ENCODE data around the gene HJV. TPM values are rescaled to one million over a fixed set of nuclear protein-coding genes. Genes with fewer than 3 reads are reported as not detected.

The HJV gene
- total RNA-seq, 2 experiments from 2014 or later: not detected

DNA sequence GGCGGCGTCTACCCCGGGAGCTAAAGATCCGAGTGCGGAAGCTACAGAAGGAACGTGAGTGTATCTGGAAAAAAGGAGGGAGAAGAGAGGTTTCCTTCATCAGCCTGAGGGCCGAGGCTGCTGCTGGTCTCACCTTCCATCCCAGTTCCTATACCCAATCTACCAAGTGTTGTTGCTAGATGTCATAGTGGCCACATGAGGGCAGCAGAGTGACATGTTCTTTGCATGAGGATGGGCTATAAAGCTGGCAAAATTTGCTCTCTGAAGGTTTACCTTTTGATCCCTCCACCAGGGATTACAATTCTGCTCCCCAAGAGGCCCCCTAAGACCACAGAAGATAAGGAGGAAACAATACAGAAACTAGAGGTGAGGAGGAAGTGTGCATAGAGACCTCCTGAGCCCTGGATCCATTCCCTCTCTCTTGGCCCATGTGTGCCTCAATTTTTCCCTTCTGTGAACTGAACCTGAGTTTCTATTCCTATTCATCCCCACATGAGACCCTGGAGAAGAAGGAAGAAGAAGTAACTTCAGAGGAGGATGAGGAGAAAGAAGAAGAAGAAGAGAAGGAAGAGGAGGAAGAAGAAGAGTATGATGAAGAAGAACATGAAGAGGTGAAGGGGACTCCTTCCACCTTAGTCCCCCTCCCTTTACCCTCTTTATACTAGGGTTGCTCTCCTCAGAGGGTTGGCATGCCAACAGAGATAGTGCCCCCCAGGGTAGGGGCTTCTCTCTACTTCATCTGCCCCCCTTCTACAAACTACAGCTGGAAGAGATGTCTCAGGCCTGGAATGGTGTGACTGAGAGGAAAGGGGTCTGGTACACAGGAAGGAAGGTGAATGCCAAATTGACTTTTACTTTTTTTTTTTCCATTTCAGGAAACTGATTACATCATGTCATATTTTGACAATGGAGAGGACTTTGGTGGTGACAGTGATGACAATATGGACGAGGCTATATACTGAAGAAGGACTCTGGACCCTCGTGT lies 43.8 kb downstream of the HJV start:
- no peak overlapping the region for H3K4me3 Mint-ChIP-seq
- H3K27me3 Mint-ChIP-seq: no peaks in the 10 kb centered on the region
- ChIA-PET POLR2A (interaction anchor here (0.6 to 7.6 kb wide), 7 partner anchors 13 to 74 kb away, joined by 3 to 127 read pairs (median 12); partner anchors contain the start of genes ANKRD34A, LIX1L, POLR3GL and TXNIP), CTCF (interaction anchor here (0.6 to 9.2 kb wide), 21 partner anchors 9 to 278 kb away, joined by 3 to 161 read pairs (median 4); partner anchors contain the start of genes ANKRD34A, ANKRD35, LIX1L and POLR3GL)
- intact Hi-C loops (cut with DNase I, micrococcal nuclease): loop anchor here (1.0 to 2.0 kb wide), 4 partner anchors 13 to 51 kb away; partner anchors contain the start of genes ANKRD34A (in 1 of the 2), POLR3GL (in 1 of the 2) and RBM8A (in 1 of the 2)
- no peak overlapping the region for H3K27ac Mint-ChIP-seq
- peaks cover 11% of the 10 kb centered on the region for H3K4me1 Mint-ChIP-seq
- DNase-seq (peak; percentile 86), ATAC-seq (peak; percentile 35)
- no peaks in the 10 kb centered on the region for H3K9me3 Mint-ChIP-seq (ENCODE audit: low read depth)
- no peaks in the 10 kb centered on the region for H3K36me3 Mint-ChIP-seq (ENCODE audit: low read depth)

DNA sequence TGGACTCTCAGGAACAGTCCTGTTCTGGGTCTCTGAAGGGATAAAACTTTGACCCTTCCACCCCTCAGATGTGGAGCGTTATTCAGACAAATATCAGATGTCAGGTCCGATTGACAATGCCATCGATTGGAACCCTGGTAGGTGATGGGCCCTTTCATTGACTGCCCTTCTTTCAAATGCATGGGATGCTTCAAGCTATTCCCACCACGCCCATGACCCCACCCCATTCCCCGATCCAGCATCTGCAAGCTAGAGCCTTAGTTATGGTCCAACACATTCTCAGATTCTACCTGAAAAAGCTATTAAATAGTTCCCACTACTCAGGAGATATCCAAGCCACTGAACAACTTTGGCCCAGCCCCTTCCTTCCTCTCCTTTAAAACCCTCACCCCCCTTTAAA lies 44.5 kb downstream of the HJV start:
- no peak for ATAC-seq
- no peak overlapping the region for H3K4me3 Mint-ChIP-seq
- CTCF ChIA-PET: interaction anchor here (0.6 to 9.2 kb wide), 18 partner anchors 8 to 278 kb away, joined by 3 to 161 read pairs (median 6); partner anchors contain the start of genes ANKRD34A, ANKRD35, LIX1L and POLR3GL
- H3K27me3 Mint-ChIP-seq: no peaks in the 10 kb centered on the region
- H3K27ac Mint-ChIP-seq: no peak overlapping the region
- peaks cover 12% of the 10 kb centered on the region for H3K4me1 Mint-ChIP-seq
- no peaks in the 10 kb centered on the region for H3K36me3 Mint-ChIP-seq (ENCODE audit: low read depth)
- no peaks in the 10 kb centered on the region for H3K9me3 Mint-ChIP-seq (ENCODE audit: low read depth)
- no peak for DNase-seq
- intact Hi-C loops (cut with DNase I, micrococcal nuclease): loop anchor here (1.0 kb wide), 2 partner anchors 30 to 31 kb away; no protein-coding TSS in a partner anchor
- POLR2A ChIA-PET: interaction anchor here (0.7 to 4.5 kb wide), 4 partner anchors 11 to 75 kb away, joined by 3 to 37 read pairs (median 4); partner anchors contain the start of genes ANKRD34A and POLR3GL

DNA sequence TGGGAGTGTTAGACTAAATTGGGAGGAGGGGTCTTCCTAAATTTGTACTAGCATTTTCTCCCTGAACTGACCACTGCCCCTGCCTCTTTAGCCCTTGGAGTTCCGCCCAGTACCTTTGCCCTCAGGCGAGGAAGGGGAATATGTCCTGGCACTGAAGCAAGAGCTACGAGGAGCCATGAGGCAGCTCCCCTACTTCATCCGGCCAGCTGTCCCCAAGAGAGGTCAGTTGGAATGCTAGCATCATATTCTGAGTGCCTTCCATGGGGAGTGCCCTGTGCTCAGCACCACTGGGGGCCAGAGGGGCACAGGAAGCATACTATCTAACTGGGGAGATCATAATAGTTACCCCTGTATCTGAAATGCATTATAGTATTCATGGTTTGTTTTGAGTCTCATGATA lies 46.3 kb downstream of the HJV start:
- Mint-ChIP-seq H3K9me3 (ENCODE audit: low read depth) (no peaks in the 10 kb centered on the region), H3K27ac (peak overlapping the region; percentile 63), H3K27me3 (no peaks in the 10 kb centered on the region), H3K4me1 (peaks cover 14% of the 10 kb centered on the region), H3K36me3 (ENCODE audit: low read depth) (no peaks in the 10 kb centered on the region), H3K4me3 (no peak overlapping the region)
- DNase-seq (no peak), ATAC-seq (no peak)
- CTCF ChIA-PET: interaction anchor here (1.1 kb wide), 1 partner anchor 38 kb away, joined by 3 read pairs; no protein-coding TSS in a partner anchor
- intact Hi-C loops (cut with DNase I, micrococcal nuclease): no loop called here
- POLR2A ChIA-PET: no interaction called here

DNA sequence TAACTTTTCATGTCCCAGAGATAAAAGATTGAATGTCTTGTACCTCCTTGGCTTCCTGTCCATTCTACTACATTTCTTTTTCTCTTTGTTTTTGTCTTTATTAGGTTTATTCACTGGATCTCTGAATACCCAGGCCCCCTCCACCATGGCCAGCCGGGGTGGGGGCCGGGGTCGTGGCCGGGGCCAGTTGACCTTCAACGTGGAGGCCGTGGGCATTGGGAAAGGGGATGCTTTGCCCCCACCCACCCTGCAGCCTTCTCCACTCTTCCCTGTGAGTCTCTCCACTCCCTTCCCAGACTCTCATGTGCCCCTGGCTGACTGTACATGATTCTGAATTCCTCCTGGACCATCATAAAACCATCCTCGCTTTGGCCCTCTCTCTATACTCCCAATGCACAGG lies 46.8 kb downstream of the HJV start:
- Mint-ChIP-seq H3K9me3 (ENCODE audit: low read depth) (no peaks in the 10 kb centered on the region), H3K36me3 (ENCODE audit: low read depth) (no peaks in the 10 kb centered on the region), H3K4me3 (no peak overlapping the region), H3K4me1 (peaks cover 16% of the 10 kb centered on the region), H3K27me3 (no peaks in the 10 kb centered on the region), H3K27ac (peak overlapping the region; percentile 63)
- ChIA-PET CTCF (no interaction called here), POLR2A (no interaction called here)
- ATAC-seq (no peak), DNase-seq (no peak)
- intact Hi-C loops (cut with DNase I, micrococcal nuclease): loop anchor here in 1 of 2 experiments (1.0 kb wide), 1 partner anchor 81 kb away; no protein-coding TSS in a partner anchor

DNA sequence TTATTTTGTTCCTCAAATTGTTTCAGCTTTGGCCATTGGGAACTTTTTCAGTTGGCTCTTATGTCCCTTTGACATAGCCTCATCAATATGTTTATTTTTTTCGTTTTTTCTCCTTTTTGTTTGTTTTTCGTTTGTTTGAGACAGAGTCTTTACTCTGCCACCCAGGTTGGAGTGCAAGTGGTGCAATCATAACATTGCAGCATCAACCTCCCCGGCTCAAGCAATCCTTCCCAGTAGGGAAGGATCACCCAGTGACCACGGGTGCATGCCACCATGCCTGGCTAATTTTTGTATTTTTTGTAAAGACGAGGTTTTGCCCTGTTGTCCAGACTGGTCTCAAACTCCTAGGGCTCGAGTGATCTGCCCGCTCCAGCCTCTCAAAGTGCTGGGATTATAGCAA lies 49.0 kb downstream of the HJV start:
- DNase-seq: no peak
- ChIA-PET POLR2A (interaction anchor here (1.4 kb wide), 1 partner anchor 9 kb away, joined by 5 read pairs; the partner anchor contains the start of genes ANKRD34A and POLR3GL), CTCF (interaction anchor here (1.3 to 1.9 kb wide), 2 partner anchors 36 to 40 kb away, joined by 4 to 5 read pairs; no protein-coding TSS in a partner anchor)
- Mint-ChIP-seq H3K4me3 (no peak overlapping the region), H3K27ac (no peak overlapping the region), H3K4me1 (peaks cover 16% of the 10 kb centered on the region), H3K36me3 (ENCODE audit: low read depth) (peaks cover 4% of the 10 kb centered on the region), H3K27me3 (no peaks in the 10 kb centered on the region), H3K9me3 (ENCODE audit: low read depth) (peaks cover 3% of the 10 kb centered on the region)
- intact Hi-C loops (cut with DNase I, micrococcal nuclease): no loop called here
- ATAC-seq: no peak

Other genes starting within 250 kb of the HJV start
- 10 to 100 TPM; 11.8 to 13.9 TPM for gene RNF115, start 197.6 kb downstream of the HJV start, total RNA-seq
- gene POLR3C, start 197.5 kb downstream of the HJV start, total RNA-seq: 10 to 100 TPM; 34.2 to 42.6 TPM
- 1 to 10 TPM; 3.7 to 4.0 TPM for gene NUDT17, start 176.1 kb downstream of the HJV start, total RNA-seq
- 10 to 100 TPM; 20.0 to 22.0 TPM for gene PIAS3, start 162.7 kb downstream of the HJV start, total RNA-seq
- gene ANKRD35, start 135.9 kb downstream of the HJV start, total RNA-seq: under 1 TPM; 0.30 to 0.55 TPM
- gene ITGA10, start 111.7 kb downstream of the HJV start, total RNA-seq: 1 to 10 TPM in 1 of 2 experiments, under 1 TPM in 1; 0.86 to 1.0 TPM
- gene PEX11B, start 103.0 kb downstream of the HJV start, total RNA-seq: 10 to 100 TPM; 22.6 to 26.4 TPM
- 100 to 1,000 TPM; 293 to 330 TPM for gene RBM8A, start 94.3 kb downstream of the HJV start, total RNA-seq
- gene LIX1L, start 63.7 kb downstream of the HJV start, total RNA-seq: 10 to 100 TPM; 44.9 to 49.4 TPM
- gene ANKRD34A, start 57.2 kb downstream of the HJV start, total RNA-seq: 1 to 10 TPM; 5.8 to 6.1 TPM
- 10 to 100 TPM; 19.3 to 22.4 TPM for gene POLR3GL, start 57.0 kb downstream of the HJV start, total RNA-seq
- gene TXNIP, start 25.2 kb downstream of the HJV start, total RNA-seq: 100 to 1,000 TPM; 112 TPM
- gene NBPF10, start 123.1 kb upstream of the HJV start, total RNA-seq: 1 to 10 TPM; 1.4 to 1.7 TPM
- gene NOTCH2NLA, start 207.3 kb upstream of the HJV start, total RNA-seq: 10 to 100 TPM; 19.2 to 20.2 TPM